PC-3 (cell line): ENCODE measurements around the gene TTC33. TPM values are rescaled to one million over a fixed set of nuclear protein-coding genes. Genes with fewer than 3 reads are reported as not detected.

Experiments used
- ATAC-seq: fragments of 200-7000 bp; cut with Tn5 transposase; 2 replicates; pipeline ENCODE4 v1.9.1; 2020; ENCODE audit warnings: mild to moderate bottlenecking, moderate library complexity
- BruUV-seq: library from RNA; stranded (reverse); fragments of 400-500 nt; replicated peaks from 2 replicates; lab custom pipeline; 2021; lab: Mats Ljungman, UMichigan
- CTCF ChIA-PET: fragments of 300-600 bp; sonication (Branson Sonifier 250); formaldehyde crosslinking; loops from one replicate; lab custom pipeline; 2022; ENCODE audit warnings: antibody characterized with exemption; lab: Charles Lee
- POLR2A ChIA-PET: fragments of 300-600 bp; sonication (Branson Sonifier 250); formaldehyde crosslinking; loops from one replicate; lab custom pipeline; 2022; ENCODE audit warnings: antibody characterized with exemption; ENCODE audit not compliant: unreplicated experiment; lab: Charles Lee
- DNase-seq: peaks from one replicate; pipeline ENCODE4 v3.0.0-alpha.2; 2015
- H2AFZ ChIP-seq: fragments of 300-600 bp; sonication (generic); 2 replicates; pipeline ENCODE4 v1.6.0; 2016; ENCODE audit warnings: antibody characterized with exemption, low read length
- H3F3A ChIP-seq: fragments of 300-600 bp; sonication (generic); one replicate; pipeline ENCODE4 v1.6.0; 2017; ENCODE audit warnings: antibody characterized with exemption, low read length, control low read depth, mild to moderate bottlenecking; ENCODE audit not compliant: unreplicated experiment
- H3K27ac ChIP-seq: fragments of 300-600 bp; sonication (generic); 2 replicates; pipeline ENCODE4 v1.5.1; 2016; ENCODE audit warnings: mild to moderate bottlenecking, low read length
- H3K27me3 ChIP-seq: fragments of 300-600 bp; sonication (generic); 2 replicates; pipeline ENCODE4 v1.6.1; 2016; ENCODE audit warnings: low read length, mixed read lengths
- H3K36me3 ChIP-seq: fragments of 300-600 bp; sonication (generic); 2 replicates; pipeline ENCODE4 v1.6.1; 2016; ENCODE audit warnings: low read depth, mixed run types, low read length, mixed read lengths
- H3K4me1 ChIP-seq: fragments of 300-600 bp; sonication (generic); 2 replicates; pipeline ENCODE4 v1.5.1; 2016; ENCODE audit warnings: low read length; ENCODE audit not compliant: insufficient read depth
- H3K4me2 ChIP-seq: fragments of 300-600 bp; sonication (generic); 2 replicates; pipeline ENCODE4 v1.6.0; 2016; ENCODE audit warnings: low read length
- H3K4me3 ChIP-seq: fragments of 300-600 bp; sonication (generic); 2 replicates; pipeline ENCODE4 v1.5.1; 2016; ENCODE audit warnings: mild to moderate bottlenecking, low read length, mixed read lengths
- H3K79me2 ChIP-seq: fragments of 300-600 bp; sonication (generic); 2 replicates; pipeline ENCODE4 v1.6.1; 2017; ENCODE audit warnings: low read length, mixed read lengths
- H3K9ac ChIP-seq: fragments of 300-600 bp; sonication (generic); 2 replicates; pipeline ENCODE4 v1.6.0; 2016; ENCODE audit warnings: mild to moderate bottlenecking, low read length
- H3K9me2 ChIP-seq: fragments of 300-600 bp; sonication (generic); replicated peaks from 2 replicates; pipeline ENCODE4 v1.6.1; 2016; ENCODE audit warnings: mixed run types, low read length, mixed read lengths
- H3K9me3 ChIP-seq: fragments of 300-600 bp; sonication (generic); 2 replicates; pipeline ENCODE4 v1.6.1; 2016; ENCODE audit warnings: low read length, mixed read lengths
- H4K20me1 ChIP-seq: fragments of 300-600 bp; sonication (generic); 2 replicates; pipeline ENCODE4 v1.6.1; 2016; ENCODE audit warnings: low read length, mixed read lengths
- CTCF ChIP-seq: fragments of 300-600 bp; sonication (generic); conservative IDR thresholded peaks from 2 replicates; pipeline ENCODE4 v1.5.1; 2017; ENCODE audit warnings: antibody characterized with exemption, low read depth, mild to moderate bottlenecking, low read length
- EZH2 ChIP-seq: fragments of 300-600 bp; sonication (generic); IDR thresholded peaks from one replicate; pipeline ENCODE4 v1.6.1; 2017; ENCODE audit warnings: antibody characterized with exemption, mild to moderate bottlenecking, low read length; ENCODE audit not compliant: unreplicated experiment
- EZH2phosphoT487 ChIP-seq: fragments of 300-600 bp; sonication (generic); IDR thresholded peaks from 2 replicates; pipeline ENCODE4 v1.6.1; 2018; ENCODE audit warnings: mild to moderate bottlenecking, antibody characterized with exemption, low read length, borderline replicate concordance
- intact Hi-C: fragments of 100-400 bp; cut with micrococcal nuclease; formaldehyde crosslinking; loops from 2 replicates; pipeline ENCODE4 v1.9.0; 2023
- total RNA-seq: library from RNA; depleted of rRNA; stranded (reverse); fragments of >200 nt; gene quantifications from 2 replicates; pipeline ENCODE4 v1.2.3, GENCODE V29; 2014

The TTC33 gene
- total RNA-seq, 1 experiment from 2014 or later: 9.0 TPM

- H3K4me2 ChIP-seq: no peak overlapping the region
- POLR2A ChIA-PET: no interaction called here
- H3F3A ChIP-seq: no peaks in the 10 kb centered on the region
- H3K4me1 ChIP-seq: no peaks in the 10 kb centered on the region
- peaks cover 6% of the 10 kb centered on the region; the same call in 1 of the 2 replicates for H3K36me3 ChIP-seq
- no peaks in the 10 kb centered on the region for H3K79me2 ChIP-seq
- no peak overlapping the region for H3K27ac ChIP-seq
- TF ChIP-seq EZH2: no peak
- TF ChIP-seq CTCF: no peak
- no peak for TF ChIP-seq EZH2phosphoT487
- no peaks in the 10 kb centered on the region for H4K20me1 ChIP-seq
- no TSS peak for BruUV-seq
- ATAC-seq (no peak), DNase-seq (no peak)
- H2AFZ ChIP-seq: no peak overlapping the region
- H3K4me3 ChIP-seq: no peak overlapping the region
- intact Hi-C loops: no loop called here
- no peaks in the 10 kb centered on the region for H3K9me2 ChIP-seq
- H3K9ac ChIP-seq: no peak overlapping the region
- CTCF ChIA-PET: no interaction called here
- H3K9me3 ChIP-seq: no peaks in the 10 kb centered on the region; the same call in 1 of the 2 replicates
- no peaks in the 10 kb centered on the region for H3K27me3 ChIP-seq
These were observed 55.5 kb downstream of the TTC33 start for GRCh38 chr5:40700116-40700782.

- H3K4me2 ChIP-seq: no peak overlapping the region
- no peaks in the 10 kb centered on the region for H3F3A ChIP-seq
- H3K27ac ChIP-seq: no peak overlapping the region
- intact Hi-C loops: no loop called here
- H3K9ac ChIP-seq: no peak overlapping the region
- H3K9me3 ChIP-seq: no peaks in the 10 kb centered on the region
- H3K27me3 ChIP-seq: no peaks in the 10 kb centered on the region
- no TSS peak for BruUV-seq
- no peak overlapping the region for H3K4me3 ChIP-seq
- H3K4me1 ChIP-seq: peaks cover 11% of the 10 kb centered on the region
- ChIA-PET CTCF (no interaction called here), POLR2A (no interaction called here)
- peaks cover 25% of the 10 kb centered on the region for H3K36me3 ChIP-seq
- no peaks in the 10 kb centered on the region for H4K20me1 ChIP-seq
- TF ChIP-seq EZH2: no peak
- no peak for TF ChIP-seq CTCF
- TF ChIP-seq EZH2phosphoT487: no peak
- no peak overlapping the region for H2AFZ ChIP-seq
- DNase-seq (no peak), ATAC-seq (no peak)
- H3K9me2 ChIP-seq: no peaks in the 10 kb centered on the region
- peaks cover 29% of the 10 kb centered on the region for H3K79me2 ChIP-seq
These were observed 61.3 kb downstream of the TTC33 start for GRCh38 chr5:40694433-40694832.

- Histone ChIP-seq H3K27me3 (no peaks in the 10 kb centered on the region), H3K4me2 (no peak overlapping the region), H3F3A (no peaks in the 10 kb centered on the region), H3K27ac (no peak overlapping the region), H3K36me3 (peaks cover 25% of the 10 kb centered on the region), H3K9me2 (no peaks in the 10 kb centered on the region), H3K4me3 (no peak overlapping the region), H3K79me2 (peaks cover 49% of the 10 kb centered on the region), H2AFZ (no peak overlapping the region), H3K9me3 (no peaks in the 10 kb centered on the region), H3K9ac (no peak overlapping the region), H4K20me1 (no peaks in the 10 kb centered on the region), H3K4me1 (peaks cover 31% of the 10 kb centered on the region)
- no TSS peak for BruUV-seq
- intact Hi-C loops: no loop called here
- ChIA-PET CTCF (no interaction called here), POLR2A (no interaction called here)
- ATAC-seq (no peak), DNase-seq (no peak)
- TF ChIP-seq EZH2phosphoT487: no peak
- no peak for TF ChIP-seq EZH2
- no peak for TF ChIP-seq CTCF
These were observed 63.9 kb downstream of the TTC33 start for GRCh38 chr5:40691894-40692293.
